Right atrium auricular region (tissue), 2 donors: Measurements from ENCODE around the gene PPL. TPM values are rescaled to one million over a fixed set of nuclear protein-coding genes. Genes with fewer than 3 reads are reported as not detected.
"Not testable (repeated sequence)": the region's sequence is repeated elsewhere in the genome, so short reads cannot be mapped to it uniquely, and the experiment has no call there.

Source experiments
- DNase-seq: peaks from one replicate; pipeline ENCODE4 v3.0.0-alpha.2; 2019; ENCODE audit warnings: low spot score
- H3K27ac ChIP-seq, 2 donors: fragments of 200-600 bp; sonication (generic); 1 replicate in 1 of 2; 2 replicates in 1 of 2; pipeline ENCODE4 v1.5.1; 2016 to 2019
- H3K27me3 ChIP-seq, 2 donors: fragments of 200-600 bp; sonication (generic); one replicate each; pipeline versions ENCODE4 v1.5.1 to v1.6.0; 2017 to 2019
- H3K36me3 ChIP-seq: fragments of 200-600 bp; sonication (generic); one replicate; pipeline ENCODE4 v1.5.1; 2016
- H3K4me1 ChIP-seq, 2 donors: fragments of 200-600 bp; sonication (generic); one replicate each; pipeline versions ENCODE4 v1.5.1 to v1.6.0; 2017 to 2019
- H3K4me3 ChIP-seq, 2 donors: fragments of 200-600 bp; sonication (generic); 1 replicate in 1 of 2; 2 replicates in 1 of 2; pipeline ENCODE4 v1.5.1; 2017 to 2019; ENCODE audit warnings: mild to moderate bottlenecking in 1 of 2, moderate library complexity in 1 of 2
- H3K9me3 ChIP-seq, 2 donors: fragments of 200-600 bp; sonication (generic); one replicate each; pipeline ENCODE4 v1.5.1; 2019
- CTCF ChIP-seq, 2 donors: fragments of 200-600 bp; sonication (generic); IDR thresholded peaks; one replicate each; pipeline ENCODE4 v1.5.1; 2019; ENCODE audit warnings: antibody characterized with exemption in 2 of 2
- total RNA-seq, 2 donors: library from RNA; depleted of rRNA; stranded (reverse); fragments of >200 nt; gene quantifications; one replicate each; pipeline ENCODE4 v1.1.0, GENCODE V29; 2016

Gene PPL
- total RNA-seq, 2 donors from 2014 or later, result 7.5 to 17.1 TPM

DNA sequence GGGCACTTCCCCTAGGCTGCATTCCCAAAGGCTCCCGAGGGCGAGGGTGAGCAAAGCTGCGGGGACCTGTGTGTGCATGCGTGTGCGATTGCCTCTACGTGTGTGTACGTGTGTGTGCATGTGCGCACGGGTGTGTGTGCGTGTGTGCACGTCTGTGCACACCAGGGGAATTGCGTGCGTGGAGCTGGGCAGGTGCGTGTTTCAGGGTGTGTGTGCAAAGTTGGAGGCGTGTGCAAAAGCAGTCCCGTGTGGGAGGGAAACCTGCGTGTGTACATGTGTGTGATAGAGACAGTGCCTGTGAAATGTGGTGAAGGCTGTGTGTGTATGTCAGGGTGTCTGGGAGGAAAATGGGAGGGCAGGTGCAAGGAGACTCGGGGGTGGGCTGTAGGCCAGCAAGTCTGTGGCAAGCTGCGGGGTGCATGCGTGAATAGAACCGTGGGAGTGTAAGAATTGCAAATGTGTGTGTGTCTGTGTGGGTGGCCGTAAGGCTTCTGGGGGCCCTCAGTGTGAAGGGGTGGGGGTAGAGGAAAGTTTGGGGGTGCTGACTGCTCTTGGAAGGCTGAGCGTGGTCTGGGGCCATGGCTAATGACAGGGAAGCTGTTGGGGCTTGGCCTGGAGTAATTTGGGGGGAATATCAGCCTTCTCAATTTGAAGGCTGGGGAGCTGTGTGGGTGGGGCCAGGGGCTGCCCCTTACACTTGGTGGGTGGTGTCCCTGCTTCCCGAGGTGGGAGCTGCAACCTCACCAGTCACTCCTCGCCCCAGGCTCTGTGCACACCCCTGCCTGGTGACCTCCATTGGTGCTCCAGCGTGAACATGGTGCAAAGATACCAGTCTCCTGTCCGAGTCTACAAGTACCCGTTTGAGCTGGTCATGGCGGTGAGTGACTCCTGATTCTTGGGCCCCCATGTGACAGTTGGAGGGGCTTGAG is 21.8 kb upstream of the PPL start:
- no peaks in the 10 kb centered on the region for H3K9me3 ChIP-seq
- peaks cover 0 to 21% of the 10 kb centered on the region in 2 donors for H3K4me1 ChIP-seq
- H3K36me3 ChIP-seq, result no peaks in the 10 kb centered on the region
- H3K27ac ChIP-seq, result no peak overlapping the region
- no peak for DNase-seq
- peak overlapping the region in 1 of 2 donors; percentile 53 for H3K4me3 ChIP-seq
- H3K27me3 ChIP-seq, result no peaks in the 10 kb centered on the region
- no peak for TF ChIP-seq CTCF (IDR thresholded peaks at IDR 0.05)

GRCh38 chr16:4957720-4958509 is 21.0 kb upstream of the PPL start, which contains the start of gene SEC14L5:
TSS of gene SEC14L5 (plus strand) at chr16:4958330. CDS start at chr16:4959324, 994 bp downstream.
- H3K27ac ChIP-seq, result peak within 1 kb of the TSS in 1 of 2 donors; percentile 4
- TF ChIP-seq CTCF (IDR thresholded peaks at IDR 0.05), result no peak
- H3K27me3 ChIP-seq, result no peaks in the 10 kb centered on the region
- H3K36me3 ChIP-seq, result no peaks in the 10 kb centered on the region
- peaks cover 0 to 21% of the 10 kb centered on the region in 2 donors for H3K4me1 ChIP-seq
- peak; percentile 97 for DNase-seq
- H3K9me3 ChIP-seq, result no peaks in the 10 kb centered on the region
- peak within 1 kb of the TSS; percentile 37 to 53 for H3K4me3 ChIP-seq

DNA sequence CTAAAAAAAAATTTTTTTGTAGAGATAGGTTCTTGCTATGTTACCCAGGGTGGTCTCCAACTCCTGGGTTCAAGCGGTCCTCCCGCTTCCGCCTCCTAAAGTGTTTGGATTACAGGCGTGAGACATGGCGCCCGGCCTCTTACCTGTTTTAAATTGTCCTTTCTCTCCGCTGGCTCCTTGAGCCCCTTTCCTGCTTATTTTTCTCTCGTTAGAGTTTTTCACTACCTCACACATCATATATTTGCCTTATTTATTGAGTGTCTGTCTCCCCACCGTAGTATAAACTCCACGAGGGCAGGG is 20.4 kb upstream of the PPL start:
- Histone ChIP-seq H3K4me1 (peaks cover 0 to 21% of the 10 kb centered on the region in 2 donors), H3K9me3 (no peaks in the 10 kb centered on the region), H3K27me3 (no peaks in the 10 kb centered on the region), H3K27ac (peak overlapping the region in 1 of 2 donors; percentile 4), H3K4me3 (peak overlapping the region; percentile 37 to 53), H3K36me3 (no peaks in the 10 kb centered on the region)
- DNase-seq, result no peak
- TF ChIP-seq CTCF (IDR thresholded peaks at IDR 0.05), result no peak

GRCh38 chr16:4954714-4955113 is 17.8 kb upstream of the PPL start:
- no peak for DNase-seq
- no peaks in the 10 kb centered on the region for H3K27me3 ChIP-seq
- TF ChIP-seq CTCF (IDR thresholded peaks at IDR 0.05), result no peak

GRCh38 chr16:4951583-4951982 is 14.6 kb upstream of the PPL start:
- not testable (repeated sequence) for H3K27me3 ChIP-seq, H3K4me1 ChIP-seq, DNase-seq, H3K9me3 ChIP-seq, H3K36me3 ChIP-seq, H3K27ac ChIP-seq, H3K4me3 ChIP-seq

More at GRCh38 chr16:4954714-4955113, 17.8 kb upstream of the PPL start:
- H3K27ac ChIP-seq, result no peak overlapping the region
- H3K36me3 ChIP-seq, result no peaks in the 10 kb centered on the region
- no peaks in the 10 kb centered on the region for H3K9me3 ChIP-seq
- no peak overlapping the region for H3K4me3 ChIP-seq
- peaks cover 0 to 21% of the 10 kb centered on the region in 2 donors for H3K4me1 ChIP-seq

DNA sequence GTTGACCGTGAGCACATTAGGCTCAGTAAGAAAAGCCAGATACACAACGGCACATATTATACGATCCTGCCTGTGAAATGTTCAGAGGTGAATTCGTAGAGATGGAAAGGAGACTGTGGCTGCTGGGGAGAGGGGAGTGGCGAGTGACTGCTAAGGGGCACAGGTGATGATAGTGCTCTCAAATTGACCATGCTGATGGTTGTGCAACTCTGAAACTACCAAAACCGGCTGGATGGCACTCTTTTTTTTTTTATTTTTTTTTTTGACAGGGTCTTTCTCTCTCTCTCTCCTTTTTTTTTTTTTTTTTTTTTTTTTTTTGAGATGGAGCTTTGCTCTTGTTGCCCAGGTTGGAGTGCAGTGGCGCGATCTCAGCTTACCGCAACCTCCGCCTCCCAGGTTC is 13.0 kb upstream of the PPL start:
- TF ChIP-seq CTCF (IDR thresholded peaks at IDR 0.05), result no peak
- H3K4me3 ChIP-seq, result no peak overlapping the region
- no peaks in the 10 kb centered on the region for H3K9me3 ChIP-seq
- H3K36me3 ChIP-seq, result no peaks in the 10 kb centered on the region
- H3K4me1 ChIP-seq, result peaks cover 0 to 11% of the 10 kb centered on the region in 2 donors
- H3K27me3 ChIP-seq, result no peaks in the 10 kb centered on the region
- H3K27ac ChIP-seq, result no peak overlapping the region
- DNase-seq, result no peak
